GM23338 (cell line): ENCODE measurements around the gene PTPRC. TPM values are rescaled to one million over a fixed set of nuclear protein-coding genes. Genes with fewer than 3 reads are reported as not detected.

Experiments
- ATAC-seq: fragments of 200-7000 bp; cut with Tn5 transposase; 3 replicates; pipeline ENCODE4 v1.9.1; 2020
- DNase-seq: peaks from one replicate; pipeline ENCODE4 v3.0.0-alpha.2; 2015; ENCODE audit warnings: low spot score
- H2AFZ ChIP-seq: fragments of 200-600 bp; sonication (generic); 2 replicates; pipeline ENCODE4 v1.8.0; 2016; ENCODE audit warnings: antibody characterized with exemption, mild to moderate bottlenecking, moderate library complexity
- H3F3A ChIP-seq: fragments of 200-600 bp; sonication (generic); replicated peaks from 2 replicates; pipeline ENCODE4 v1.8.0; 2017; ENCODE audit warnings: antibody characterized with exemption, mixed run types, low read depth
- H3K27ac ChIP-seq: fragments of 200-600 bp; sonication (generic); 2 replicates; pipeline ENCODE4 v1.6.1; 2016; ENCODE audit warnings: low read depth
- H3K27me3 ChIP-seq: fragments of 200-600 bp; sonication (generic); 2 replicates; pipeline ENCODE4 v1.8.0; 2016; ENCODE audit warnings: mild to moderate bottlenecking, mixed run types, moderate library complexity; ENCODE audit not compliant: insufficient read depth
- H3K36me3 ChIP-seq: fragments of 200-600 bp; sonication (generic); 2 replicates; pipeline ENCODE4 v1.8.0; 2016; ENCODE audit warnings: mild to moderate bottlenecking; ENCODE audit not compliant: insufficient read depth
- H3K4me1 ChIP-seq: fragments of 200-600 bp; sonication (generic); 2 replicates; pipeline ENCODE4 v1.8.0; 2016; ENCODE audit warnings: mild to moderate bottlenecking, moderate library complexity; ENCODE audit not compliant: insufficient read depth
- H3K4me2 ChIP-seq: fragments of 200-600 bp; sonication (generic); 2 replicates; pipeline ENCODE4 v1.7.1; 2017; ENCODE audit warnings: mixed run types
- H3K4me3 ChIP-seq: fragments of 200-600 bp; sonication (generic); 2 replicates; pipeline ENCODE4 v1.6.1; 2016; ENCODE audit warnings: mixed run types
- H3K79me2 ChIP-seq: fragments of 200-600 bp; sonication (generic); replicated peaks from 2 replicates; pipeline ENCODE4 v1.8.0; 2017; ENCODE audit warnings: mild to moderate bottlenecking; ENCODE audit not compliant: insufficient read depth
- H3K9me2 ChIP-seq: fragments of 200-600 bp; sonication (generic); 2 replicates; pipeline ENCODE4 v1.8.0; 2017; ENCODE audit not compliant: insufficient read depth
- H4K20me1 ChIP-seq: fragments of 200-600 bp; sonication (generic); replicated peaks from 2 replicates; pipeline ENCODE4 v1.8.0; 2017; ENCODE audit warnings: mild to moderate bottlenecking; ENCODE audit not compliant: insufficient read depth
- H3K27ac Mint-ChIP-seq: 2 replicates; pipeline ENCODE4 v1.8.0; 2020; ENCODE audit warnings: inconsistent platforms, mild to moderate bottlenecking, moderate library complexity, mixed read lengths
- H3K27me3 Mint-ChIP-seq: 3 replicates; pipeline ENCODE4 v1.8.0; 2022; ENCODE audit warnings: low read depth, mild to moderate bottlenecking, moderate library complexity, mixed read lengths, inconsistent platforms; ENCODE audit not compliant: insufficient read depth, poor library complexity
- H3K36me3 Mint-ChIP-seq: 3 replicates; pipeline ENCODE4 v1.8.0; 2021; ENCODE audit warnings: low read depth, mild to moderate bottlenecking, inconsistent platforms, moderate library complexity, mixed read lengths
- H3K4me1 Mint-ChIP-seq: 3 replicates; pipeline ENCODE4 v1.8.0; 2020; ENCODE audit warnings: mild to moderate bottlenecking, inconsistent platforms, mixed read lengths
- H3K4me3 Mint-ChIP-seq: 3 replicates; pipeline ENCODE4 v1.8.0; 2021; ENCODE audit warnings: moderate library complexity, mild to moderate bottlenecking, inconsistent platforms, mixed read lengths
- H3K9me3 Mint-ChIP-seq: 3 replicates; pipeline ENCODE4 v1.8.0; 2020; ENCODE audit warnings: moderate library complexity, mild to moderate bottlenecking, inconsistent platforms, mixed read lengths
- CREB1 ChIP-seq: fragments of 250-450 bp; sonication (Bioruptor Pico); IDR thresholded peaks from 2 replicates; pipeline ENCODE4 v1.5.0; 2020; ENCODE audit warnings: low read depth, mild to moderate bottlenecking, moderate library complexity
- EZH2 ChIP-seq: fragments of 200-600 bp; sonication (generic); IDR thresholded peaks from one replicate; pipeline ENCODE4 v1.8.0; 2017; ENCODE audit warnings: antibody characterized with exemption, mild to moderate bottlenecking, low read depth; ENCODE audit not compliant: unreplicated experiment
- EZH2phosphoT487 ChIP-seq: fragments of 200-600 bp; sonication (generic); IDR thresholded peaks from one replicate; pipeline ENCODE4 v1.8.1; 2018; ENCODE audit warnings: antibody characterized with exemption; ENCODE audit not compliant: unreplicated experiment
- JUNB ChIP-seq: IDR thresholded peaks from one replicate; pipeline ENCODE4 v1.6.1; 2016; ENCODE audit warnings: antibody characterized with exemption; ENCODE audit not compliant: unreplicated experiment
- NANOG ChIP-seq: IDR thresholded peaks from 2 replicates; pipeline ENCODE4 v1.6.1; 2016; ENCODE audit warnings: antibody characterized with exemption, borderline replicate concordance
- POLR2AphosphoS5 ChIP-seq: IDR thresholded peaks from 2 replicates; pipeline ENCODE4 v1.6.1; 2016; ENCODE audit warnings: antibody characterized with exemption, low read depth
- STAT1 ChIP-seq: IDR thresholded peaks from one replicate; pipeline ENCODE4 v1.6.1; 2016; ENCODE audit warnings: antibody characterized with exemption; ENCODE audit not compliant: unreplicated experiment
- ZNF114 ChIP-seq: fragments of 250-450 bp; sonication (Bioruptor Pico); IDR thresholded peaks from 2 replicates; pipeline ENCODE4 v1.5.0; 2020; ENCODE audit warnings: mild to moderate bottlenecking, moderate library complexity
- ZNF331 ChIP-seq: fragments of 250-450 bp; sonication (Bioruptor Pico); IDR thresholded peaks from 2 replicates; pipeline ENCODE4 v1.5.0; 2020; ENCODE audit warnings: low read depth, mild to moderate bottlenecking, moderate library complexity
- polyA plus RNA-seq: library from polyadenylated mRNA; unstranded; fragments of >200 nt; fragmentation: Nextera tagmentation; extraction: Ambion mirVana; gene quantifications from 2 replicates; pipeline ENCODE4 v1.2.1, GENCODE V29; 2016
- total RNA-seq: library from RNA; depleted of rRNA; stranded (reverse); fragments of >200 nt; shearing (Covaris generic); gene quantifications from 2 replicates; pipeline ENCODE4 v1.2.3, GENCODE V29; 2014
- TF ChIP-seq, protein P1 (sequence below), 2 experiments: fragments of 200-600 bp in 1 of 2; sonication (generic) in 1 of 2; conservative IDR thresholded peaks; 2 replicates each; pipeline versions ENCODE4 v1.5.1 to v1.6.1; 2016 to 2017; ENCODE audit warnings: antibody characterized with exemption in 2 of 2, low read depth in 2 of 2, mild to moderate bottlenecking in 2 of 2, moderate library complexity in 1 of 2
- TF ChIP-seq, protein P2 (sequence below): IDR thresholded peaks from 2 replicates; pipeline ENCODE4 v1.6.1; 2016; ENCODE audit warnings: antibody characterized with exemption
- TF ChIP-seq, protein P3 (sequence below): fragments of 250-450 bp; sonication (Bioruptor Pico); IDR thresholded peaks from 2 replicates; pipeline ENCODE4 v1.5.0; 2020; ENCODE audit warnings: mild to moderate bottlenecking, moderate library complexity
- TF ChIP-seq, protein P4 (sequence below): IDR thresholded peaks from one replicate; pipeline ENCODE4 v1.6.1; 2018; ENCODE audit warnings: antibody characterized with exemption; ENCODE audit not compliant: unreplicated experiment

PTPRC gene
- total and polyA plus RNA-seq, 2 experiments from 2014 or later, result 0.10 to 0.52 TPM

DNA sequence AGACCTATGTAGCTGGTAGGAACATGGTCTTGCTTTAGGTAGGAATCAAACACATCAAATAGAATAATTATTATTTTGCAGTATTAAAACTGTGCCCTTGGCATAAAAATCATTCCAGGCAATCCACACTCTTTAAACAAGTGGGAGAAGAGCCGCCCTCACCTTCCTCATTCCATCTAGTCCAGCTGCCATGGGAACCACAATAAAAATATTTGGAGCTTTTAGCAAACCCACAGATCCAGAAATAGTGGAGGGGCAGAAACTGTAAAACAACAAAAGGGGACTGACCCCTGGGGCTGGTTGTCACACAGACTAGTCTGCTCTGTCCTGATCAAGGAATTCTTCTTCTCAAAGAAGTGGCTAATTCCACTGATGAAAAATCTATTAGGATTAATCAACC is 61.6 kb downstream of the PTPRC start:
- no peaks in the 10 kb centered on the region for H3K9me2 ChIP-seq
- H3K27ac Mint-ChIP-seq, result peak overlapping the region; percentile 93
- peaks cover 58% of the 10 kb centered on the region for H3K4me1 Mint-ChIP-seq
- no peaks in the 10 kb centered on the region for H3K79me2 ChIP-seq
- ATAC-seq (no peak), DNase-seq (no peak)
- H2AFZ ChIP-seq, result no peak overlapping the region
- no peaks in the 10 kb centered on the region for H3K27me3 ChIP-seq
- H3K27me3 Mint-ChIP-seq, result peaks cover 3% of the 10 kb centered on the region
- H3K36me3 ChIP-seq, result no peaks in the 10 kb centered on the region
- peak overlapping the region; percentile 13 for H3K4me3 ChIP-seq
- TF ChIP-seq, protein P1, sequence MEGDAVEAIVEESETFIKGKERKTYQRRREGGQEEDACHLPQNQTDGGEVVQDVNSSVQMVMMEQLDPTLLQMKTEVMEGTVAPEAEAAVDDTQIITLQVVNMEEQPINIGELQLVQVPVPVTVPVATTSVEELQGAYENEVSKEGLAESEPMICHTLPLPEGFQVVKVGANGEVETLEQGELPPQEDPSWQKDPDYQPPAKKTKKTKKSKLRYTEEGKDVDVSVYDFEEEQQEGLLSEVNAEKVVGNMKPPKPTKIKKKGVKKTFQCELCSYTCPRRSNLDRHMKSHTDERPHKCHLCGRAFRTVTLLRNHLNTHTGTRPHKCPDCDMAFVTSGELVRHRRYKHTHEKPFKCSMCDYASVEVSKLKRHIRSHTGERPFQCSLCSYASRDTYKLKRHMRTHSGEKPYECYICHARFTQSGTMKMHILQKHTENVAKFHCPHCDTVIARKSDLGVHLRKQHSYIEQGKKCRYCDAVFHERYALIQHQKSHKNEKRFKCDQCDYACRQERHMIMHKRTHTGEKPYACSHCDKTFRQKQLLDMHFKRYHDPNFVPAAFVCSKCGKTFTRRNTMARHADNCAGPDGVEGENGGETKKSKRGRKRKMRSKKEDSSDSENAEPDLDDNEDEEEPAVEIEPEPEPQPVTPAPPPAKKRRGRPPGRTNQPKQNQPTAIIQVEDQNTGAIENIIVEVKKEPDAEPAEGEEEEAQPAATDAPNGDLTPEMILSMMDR (conservative IDR thresholded peaks at IDR 0.05; ENCODE audit: low read depth in 2 of 2), result no peak
- TF ChIP-seq, protein P2, sequence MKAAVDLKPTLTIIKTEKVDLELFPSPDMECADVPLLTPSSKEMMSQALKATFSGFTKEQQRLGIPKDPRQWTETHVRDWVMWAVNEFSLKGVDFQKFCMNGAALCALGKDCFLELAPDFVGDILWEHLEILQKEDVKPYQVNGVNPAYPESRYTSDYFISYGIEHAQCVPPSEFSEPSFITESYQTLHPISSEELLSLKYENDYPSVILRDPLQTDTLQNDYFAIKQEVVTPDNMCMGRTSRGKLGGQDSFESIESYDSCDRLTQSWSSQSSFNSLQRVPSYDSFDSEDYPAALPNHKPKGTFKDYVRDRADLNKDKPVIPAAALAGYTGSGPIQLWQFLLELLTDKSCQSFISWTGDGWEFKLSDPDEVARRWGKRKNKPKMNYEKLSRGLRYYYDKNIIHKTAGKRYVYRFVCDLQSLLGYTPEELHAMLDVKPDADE, result no peak
- TF ChIP-seq NANOG, result no peak
- TF ChIP-seq CREB1, result no peak
- no peak for TF ChIP-seq EZH2phosphoT487
- TF ChIP-seq EZH2, result no peak
- TF ChIP-seq ZNF331 (CRISPR knock-in tag), result no peak
- TF ChIP-seq, protein P3, sequence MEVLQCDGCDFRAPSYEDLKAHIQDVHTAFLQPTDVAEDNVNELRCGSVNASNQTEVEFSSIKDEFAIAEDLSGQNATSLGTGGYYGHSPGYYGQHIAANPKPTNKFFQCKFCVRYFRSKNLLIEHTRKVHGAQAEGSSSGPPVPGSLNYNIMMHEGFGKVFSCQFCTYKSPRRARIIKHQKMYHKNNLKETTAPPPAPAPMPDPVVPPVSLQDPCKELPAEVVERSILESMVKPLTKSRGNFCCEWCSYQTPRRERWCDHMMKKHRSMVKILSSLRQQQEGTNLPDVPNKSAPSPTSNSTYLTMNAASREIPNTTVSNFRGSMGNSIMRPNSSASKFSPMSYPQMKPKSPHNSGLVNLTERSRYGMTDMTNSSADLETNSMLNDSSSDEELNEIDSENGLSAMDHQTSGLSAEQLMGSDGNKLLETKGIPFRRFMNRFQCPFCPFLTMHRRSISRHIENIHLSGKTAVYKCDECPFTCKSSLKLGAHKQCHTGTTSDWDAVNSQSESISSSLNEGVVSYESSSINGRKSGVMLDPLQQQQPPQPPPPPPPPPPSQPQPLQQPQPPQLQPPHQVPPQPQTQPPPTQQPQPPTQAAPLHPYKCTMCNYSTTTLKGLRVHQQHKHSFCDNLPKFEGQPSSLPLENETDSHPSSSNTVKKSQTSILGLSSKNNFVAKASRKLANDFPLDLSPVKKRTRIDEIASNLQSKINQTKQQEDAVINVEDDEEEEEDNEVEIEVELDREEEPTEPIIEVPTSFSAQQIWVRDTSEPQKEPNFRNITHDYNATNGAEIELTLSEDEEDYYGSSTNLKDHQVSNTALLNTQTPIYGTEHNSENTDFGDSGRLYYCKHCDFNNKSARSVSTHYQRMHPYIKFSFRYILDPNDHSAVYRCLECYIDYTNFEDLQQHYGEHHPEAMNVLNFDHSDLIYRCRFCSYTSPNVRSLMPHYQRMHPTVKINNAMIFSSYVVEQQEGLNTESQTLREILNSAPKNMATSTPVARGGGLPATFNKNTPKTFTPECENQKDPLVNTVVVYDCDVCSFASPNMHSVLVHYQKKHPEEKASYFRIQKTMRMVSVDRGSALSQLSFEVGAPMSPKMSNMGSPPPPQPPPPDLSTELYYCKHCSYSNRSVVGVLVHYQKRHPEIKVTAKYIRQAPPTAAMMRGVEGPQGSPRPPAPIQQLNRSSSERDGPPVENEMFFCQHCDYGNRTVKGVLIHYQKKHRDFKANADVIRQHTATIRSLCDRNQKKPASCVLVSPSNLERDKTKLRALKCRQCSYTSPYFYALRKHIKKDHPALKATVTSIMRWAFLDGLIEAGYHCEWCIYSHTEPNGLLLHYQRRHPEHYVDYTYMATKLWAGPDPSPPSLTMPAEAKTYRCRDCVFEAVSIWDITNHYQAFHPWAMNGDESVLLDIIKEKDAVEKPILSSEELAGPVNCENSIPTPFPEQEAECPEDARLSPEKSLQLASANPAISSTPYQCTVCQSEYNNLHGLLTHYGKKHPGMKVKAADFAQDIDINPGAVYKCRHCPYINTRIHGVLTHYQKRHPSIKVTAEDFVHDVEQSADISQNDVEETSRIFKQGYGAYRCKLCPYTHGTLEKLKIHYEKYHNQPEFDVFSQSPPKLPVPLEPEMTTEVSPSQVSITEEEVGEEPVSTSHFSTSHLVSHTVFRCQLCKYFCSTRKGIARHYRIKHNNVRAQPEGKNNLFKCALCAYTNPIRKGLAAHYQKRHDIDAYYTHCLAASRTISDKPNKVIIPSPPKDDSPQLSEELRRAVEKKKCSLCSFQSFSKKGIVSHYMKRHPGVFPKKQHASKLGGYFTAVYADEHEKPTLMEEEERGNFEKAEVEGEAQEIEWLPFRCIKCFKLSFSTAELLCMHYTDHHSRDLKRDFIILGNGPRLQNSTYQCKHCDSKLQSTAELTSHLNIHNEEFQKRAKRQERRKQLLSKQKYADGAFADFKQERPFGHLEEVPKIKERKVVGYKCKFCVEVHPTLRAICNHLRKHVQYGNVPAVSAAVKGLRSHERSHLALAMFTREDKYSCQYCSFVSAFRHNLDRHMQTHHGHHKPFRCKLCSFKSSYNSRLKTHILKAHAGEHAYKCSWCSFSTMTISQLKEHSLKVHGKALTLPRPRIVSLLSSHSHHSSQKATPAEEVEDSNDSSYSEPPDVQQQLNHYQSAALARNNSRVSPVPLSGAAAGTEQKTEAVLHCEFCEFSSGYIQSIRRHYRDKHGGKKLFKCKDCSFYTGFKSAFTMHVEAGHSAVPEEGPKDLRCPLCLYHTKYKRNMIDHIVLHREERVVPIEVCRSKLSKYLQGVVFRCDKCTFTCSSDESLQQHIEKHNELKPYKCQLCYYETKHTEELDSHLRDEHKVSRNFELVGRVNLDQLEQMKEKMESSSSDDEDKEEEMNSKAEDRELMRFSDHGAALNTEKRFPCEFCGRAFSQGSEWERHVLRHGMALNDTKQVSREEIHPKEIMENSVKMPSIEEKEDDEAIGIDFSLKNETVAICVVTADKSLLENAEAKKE (CRISPR knock-in tag), result no peak
- TF ChIP-seq POLR2AphosphoS5, result no peak
- no peak for TF ChIP-seq JUNB
- TF ChIP-seq STAT1, result no peak
- TF ChIP-seq, protein P4, sequence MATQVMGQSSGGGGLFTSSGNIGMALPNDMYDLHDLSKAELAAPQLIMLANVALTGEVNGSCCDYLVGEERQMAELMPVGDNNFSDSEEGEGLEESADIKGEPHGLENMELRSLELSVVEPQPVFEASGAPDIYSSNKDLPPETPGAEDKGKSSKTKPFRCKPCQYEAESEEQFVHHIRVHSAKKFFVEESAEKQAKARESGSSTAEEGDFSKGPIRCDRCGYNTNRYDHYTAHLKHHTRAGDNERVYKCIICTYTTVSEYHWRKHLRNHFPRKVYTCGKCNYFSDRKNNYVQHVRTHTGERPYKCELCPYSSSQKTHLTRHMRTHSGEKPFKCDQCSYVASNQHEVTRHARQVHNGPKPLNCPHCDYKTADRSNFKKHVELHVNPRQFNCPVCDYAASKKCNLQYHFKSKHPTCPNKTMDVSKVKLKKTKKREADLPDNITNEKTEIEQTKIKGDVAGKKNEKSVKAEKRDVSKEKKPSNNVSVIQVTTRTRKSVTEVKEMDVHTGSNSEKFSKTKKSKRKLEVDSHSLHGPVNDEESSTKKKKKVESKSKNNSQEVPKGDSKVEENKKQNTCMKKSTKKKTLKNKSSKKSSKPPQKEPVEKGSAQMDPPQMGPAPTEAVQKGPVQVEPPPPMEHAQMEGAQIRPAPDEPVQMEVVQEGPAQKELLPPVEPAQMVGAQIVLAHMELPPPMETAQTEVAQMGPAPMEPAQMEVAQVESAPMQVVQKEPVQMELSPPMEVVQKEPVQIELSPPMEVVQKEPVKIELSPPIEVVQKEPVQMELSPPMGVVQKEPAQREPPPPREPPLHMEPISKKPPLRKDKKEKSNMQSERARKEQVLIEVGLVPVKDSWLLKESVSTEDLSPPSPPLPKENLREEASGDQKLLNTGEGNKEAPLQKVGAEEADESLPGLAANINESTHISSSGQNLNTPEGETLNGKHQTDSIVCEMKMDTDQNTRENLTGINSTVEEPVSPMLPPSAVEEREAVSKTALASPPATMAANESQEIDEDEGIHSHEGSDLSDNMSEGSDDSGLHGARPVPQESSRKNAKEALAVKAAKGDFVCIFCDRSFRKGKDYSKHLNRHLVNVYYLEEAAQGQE, result no peak
- TF ChIP-seq ZNF114, result no peak
- 0 out of 2 replicates have a peak, but pooled peaks cover 10% of the 10 kb centered on the region for H3F3A ChIP-seq
- peak overlapping the region; percentile 47 for H3K4me3 Mint-ChIP-seq
- H3K4me2 ChIP-seq, result peak overlapping the region; percentile 59
- no peaks in the 10 kb centered on the region for H3K36me3 Mint-ChIP-seq
- H4K20me1 ChIP-seq, result no peaks in the 10 kb centered on the region
- peaks cover 43% of the 10 kb centered on the region for H3K4me1 ChIP-seq
- H3K9me3 Mint-ChIP-seq, result no peaks in the 10 kb centered on the region
- H3K27ac ChIP-seq, result peak overlapping the region; percentile 72
